Prostate gland (tissue), 2 donors: Measurements from ENCODE around the gene COL6A1. TPM values are rescaled to one million over a fixed set of nuclear protein-coding genes. Genes with fewer than 3 reads are reported as not detected.
"Not testable (repeated sequence)": the region's sequence is repeated elsewhere in the genome, so short reads cannot be mapped to it uniquely, and the experiment has no call there.

Experiments
- DNase-seq: peaks from one replicate; pipeline ENCODE4 v3.0.0-alpha.2; 2019; ENCODE audit warnings: low spot score
- H3K27ac ChIP-seq, 2 donors: fragments of 200-600 bp; sonication (generic); 2 replicates each; pipeline ENCODE4 v1.5.1; 2017 to 2019
- H3K27me3 ChIP-seq: fragments of 200-600 bp; sonication (generic); replicated peaks from 2 replicates; pipeline ENCODE4 v1.5.1; 2019; ENCODE audit not compliant: insufficient read depth
- H3K36me3 ChIP-seq, 2 donors: fragments of 200-600 bp; sonication (generic); 1 replicate in 1 of 2; 2 replicates in 1 of 2; pipeline versions ENCODE4 v1.5.1 to v1.8.1; 2017 to 2019
- H3K4me1 ChIP-seq: fragments of 200-600 bp; sonication (generic); replicated peaks from 2 replicates; pipeline ENCODE4 v1.5.1; 2019
- H3K4me3 ChIP-seq, 2 donors: fragments of 200-600 bp; sonication (generic); 2 replicates each; pipeline ENCODE4 v1.5.1; 2017 to 2019
- H3K9me3 ChIP-seq: fragments of 200-600 bp; sonication (generic); 2 replicates; pipeline ENCODE4 v1.5.1; 2017
- CTCF ChIP-seq, 4 experiments: fragments of 200-600 bp in 2 of 4; fragments of 450-650 bp in 2 of 4; sonication (generic) in 2 of 4; IDR thresholded peaks; 1 replicate in 3 of 4; 2 replicates in 1 of 4; pipeline ENCODE4 v1.5.1; 2016 to 2019; ENCODE audit warnings: antibody characterized with exemption in 4 of 4, mild to moderate bottlenecking in 2 of 4, moderate library complexity in 2 of 4
- POLR2A ChIP-seq: fragments of 450-650 bp; IDR thresholded peaks from one replicate; pipeline ENCODE4 v1.6.1; 2016; ENCODE audit warnings: antibody characterized with exemption, mild to moderate bottlenecking
- POLR2AphosphoS5 ChIP-seq: sonication (generic); formaldehyde crosslinking; IDR thresholded peaks from one replicate; pipeline ENCODE4 v1.6.1; 2017; ENCODE audit warnings: antibody characterized with exemption
- WGBS: methylation state at CpG from one replicate; pipeline ENCODE4 v1.1.5; 2018; 5-methylcytosine and 5-hydroxymethylcytosine counted together
- intact Hi-C: fragments of 100-400 bp; cut with DNase I; formaldehyde crosslinking; loops from one replicate; pipeline ENCODE4 v1.14.2; 2022
- total RNA-seq, 2 donors: library from RNA; depleted of rRNA; stranded (reverse); fragments of >200 nt; gene quantifications; one replicate each; pipeline ENCODE4 v1.1.0, GENCODE V29; 2016

Gene COL6A1
- total RNA-seq, 2 donors from 2014 or later, result 163 to 265 TPM

DNA sequence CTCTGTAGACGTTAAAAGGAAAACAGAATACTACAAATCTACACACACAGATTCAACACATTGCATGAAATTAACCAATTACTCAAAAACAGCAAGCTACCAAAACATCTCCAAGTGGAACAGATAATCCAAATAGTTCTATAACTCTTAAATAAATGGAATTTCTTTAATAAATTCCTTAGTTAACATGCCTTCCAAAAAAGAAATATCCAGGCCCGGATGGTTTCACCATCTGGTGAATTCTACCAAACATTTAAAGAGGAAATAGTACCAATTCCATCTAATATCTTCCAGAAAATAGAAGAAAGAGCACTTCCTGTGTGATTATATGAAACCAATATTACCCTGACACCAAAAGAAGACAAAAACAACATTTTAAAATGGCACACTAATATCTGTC lies 63.6 kb downstream of the COL6A1 start:
- intact Hi-C loops, result no loop called here
- Histone ChIP-seq H3K4me1 (no peaks in the 10 kb centered on the region), H3K36me3 (no peaks in the 10 kb centered on the region), H3K27me3 (no peaks in the 10 kb centered on the region), H3K27ac (no peak overlapping the region), H3K9me3 (no peaks in the 10 kb centered on the region), H3K4me3 (no peak overlapping the region)
- WGBS, result 54% methylated on average over 2 of the region's 2 CpGs
- no peak for DNase-seq
- TF ChIP-seq POLR2AphosphoS5 (no peak), CTCF (IDR thresholded peaks at IDR 0.05) (no peak), POLR2A (no peak)

DNA sequence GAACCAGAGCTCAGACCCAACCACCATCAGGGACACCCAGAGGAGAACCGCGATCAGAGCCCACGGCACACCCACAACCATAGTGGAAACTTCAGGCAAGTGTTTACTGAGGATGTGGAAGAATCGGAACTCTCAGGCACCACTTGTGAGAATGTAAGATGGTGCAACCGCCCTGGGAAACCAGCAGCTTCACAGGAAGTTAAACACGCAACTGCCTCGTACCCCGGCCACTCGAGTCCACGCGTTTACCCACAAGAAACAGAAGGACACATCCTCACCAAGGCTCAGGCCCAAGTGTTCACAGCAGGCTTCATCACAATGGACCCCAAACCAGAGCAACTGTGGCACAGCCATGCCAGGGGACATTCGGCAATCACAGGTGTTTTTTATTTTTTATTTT lies 64.9 kb downstream of the COL6A1 start:
- intact Hi-C loops, result no loop called here
- TF ChIP-seq POLR2AphosphoS5, result no peak
- TF ChIP-seq CTCF (IDR thresholded peaks at IDR 0.05), result no peak
- TF ChIP-seq POLR2A, result no peak
- no peaks in the 10 kb centered on the region for H3K4me1 ChIP-seq
- H3K27me3 ChIP-seq, result no peaks in the 10 kb centered on the region
- no peak for DNase-seq
- no peak overlapping the region for H3K27ac ChIP-seq
- no peak overlapping the region for H3K4me3 ChIP-seq
- H3K36me3 ChIP-seq, result no peaks in the 10 kb centered on the region
- WGBS, result 85% methylated on average over 12 of the region's 12 CpGs
- H3K9me3 ChIP-seq, result no peaks in the 10 kb centered on the region

- DNase-seq, H3K36me3 ChIP-seq, intact Hi-C loops, H3K4me1 ChIP-seq, H3K4me3 ChIP-seq, H3K9me3 ChIP-seq, H3K27me3 ChIP-seq, H3K27ac ChIP-seq: not testable (repeated sequence)
- WGBS, result 89% methylated on average over 12 of the region's 12 CpGs
Measured at GRCh38 chr21:46046906-46047305, 65.3 kb downstream of the COL6A1 start.

- no peaks in the 10 kb centered on the region for H3K4me1 ChIP-seq
- H3K27ac ChIP-seq, result peak overlapping the region; percentile 69
- no peak overlapping the region for H3K4me3 ChIP-seq
- no peaks in the 10 kb centered on the region for H3K36me3 ChIP-seq
- peaks cover 4% of the 10 kb centered on the region for H3K27me3 ChIP-seq
- WGBS, result 50% methylated on average over 27 of the region's 27 CpGs
- no peak for DNase-seq
- no peaks in the 10 kb centered on the region for H3K9me3 ChIP-seq
- intact Hi-C loops, result no loop called here
- TF ChIP-seq POLR2AphosphoS5, result peak; percentile 31
- TF ChIP-seq POLR2A, result no peak
Measured at GRCh38 chr21:46048926-46049889, 67.6 kb downstream of the COL6A1 start.

- Histone ChIP-seq H3K27ac (peak overlapping the region; percentile 69), H3K4me1 (no peaks in the 10 kb centered on the region), H3K36me3 (no peaks in the 10 kb centered on the region), H3K9me3 (no peaks in the 10 kb centered on the region), H3K27me3 (peaks cover 4% of the 10 kb centered on the region), H3K4me3 (no peak overlapping the region)
- WGBS, result 86% methylated on average over 31 of the region's 33 CpGs
- intact Hi-C loops, result no loop called here
- TF ChIP-seq POLR2A, result no peak
- no peak for TF ChIP-seq POLR2AphosphoS5
- no peak for TF ChIP-seq CTCF (IDR thresholded peaks at IDR 0.05)
- no peak for DNase-seq
Measured at GRCh38 chr21:46049890-46050667, 68.5 kb downstream of the COL6A1 start.
